GM18861 (cell line): Measurements from ENCODE around the gene TMEM45A.
"Not testable (repeated sequence)": the region's sequence is repeated elsewhere in the genome, so short reads cannot be mapped to it uniquely, and the experiment has no call there.

Experiments used
- ATAC-seq: cut with Tn5 transposase; IDR thresholded peaks from one replicate; pipeline ENCODE4 v1.9.1; 2021; ENCODE audit not compliant: unreplicated experiment

TMEM45A gene

DNA sequence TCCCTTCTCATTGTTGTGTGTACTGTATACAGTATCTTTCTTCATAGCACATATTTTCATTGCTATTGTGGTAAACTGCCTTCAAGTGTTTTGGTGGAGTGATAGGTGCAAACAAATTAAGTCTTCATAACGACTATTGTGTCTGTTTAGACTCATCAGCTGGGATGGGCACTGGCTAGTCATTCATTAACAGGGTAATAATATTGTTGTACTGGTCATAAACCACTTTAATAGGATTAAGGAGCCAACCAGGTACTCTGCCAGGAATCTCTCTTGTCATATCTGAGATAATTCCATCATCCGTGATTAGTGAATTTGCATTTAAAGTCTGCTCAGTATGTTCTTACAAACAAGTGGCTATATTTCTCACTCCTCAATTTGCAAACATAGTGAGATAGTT lies 10.2 kb upstream of the TMEM45A start:
- no peak for ATAC-seq

DNA sequence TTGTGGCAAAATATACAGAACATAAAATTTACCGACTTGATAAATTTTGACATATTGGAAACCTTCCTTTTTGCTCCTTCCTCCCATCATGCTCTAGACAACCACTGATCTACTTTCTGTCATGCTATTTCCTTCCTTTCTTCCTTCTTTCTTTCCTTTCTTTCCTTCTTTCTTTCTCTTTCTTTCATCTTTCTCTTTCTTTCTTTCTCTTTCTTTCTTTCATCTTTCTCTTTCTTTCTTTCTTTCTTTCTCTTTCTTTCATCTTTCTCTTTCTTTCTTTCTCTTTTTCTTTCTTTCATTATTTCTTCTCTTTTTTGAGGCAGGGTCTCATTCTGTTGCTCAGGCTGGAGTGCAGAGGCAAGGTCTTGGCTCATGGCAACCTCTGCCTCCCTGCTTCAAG lies 8.9 kb upstream of the TMEM45A start:
- ATAC-seq: no peak

DNA sequence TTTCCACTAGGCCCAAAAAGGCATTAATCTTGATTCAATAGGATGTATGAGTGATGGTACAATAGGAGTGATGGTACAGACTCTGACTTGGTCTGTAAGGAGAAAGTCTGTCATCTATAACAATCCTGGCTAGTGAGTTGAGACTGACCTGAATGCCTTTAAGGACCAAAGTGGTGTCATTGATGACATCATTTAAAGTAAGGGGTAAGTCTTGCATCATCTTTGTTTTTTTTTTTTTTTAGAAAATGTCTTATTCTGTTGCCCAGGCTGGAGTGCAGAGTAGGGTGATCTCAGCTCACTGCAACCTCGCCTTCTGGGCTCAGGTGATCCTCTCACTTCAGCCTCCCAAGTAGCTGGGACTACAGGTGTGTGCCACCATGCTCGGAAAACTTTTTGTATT lies 5.6 kb upstream of the TMEM45A start:
- no peak for ATAC-seq

DNA sequence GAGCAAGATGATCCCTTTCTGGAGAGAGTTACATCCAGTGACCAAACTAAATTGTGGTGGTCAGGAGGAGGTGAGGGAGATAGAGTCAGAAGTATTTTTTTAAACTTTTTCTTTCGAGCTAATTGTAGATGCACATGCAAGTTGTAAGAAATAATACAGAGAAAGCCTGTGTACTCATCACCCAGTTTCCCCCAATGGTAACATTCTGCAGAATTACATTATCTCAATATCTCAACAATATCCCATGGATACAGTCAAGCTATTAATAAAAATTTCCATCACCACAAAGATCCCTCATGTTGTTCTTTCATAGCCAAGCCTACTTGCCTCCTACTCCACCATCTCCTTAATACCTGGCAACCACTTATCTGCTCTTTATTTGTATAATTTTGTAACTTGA lies 3.3 kb upstream of the TMEM45A start:
- ATAC-seq: no peak

DNA sequence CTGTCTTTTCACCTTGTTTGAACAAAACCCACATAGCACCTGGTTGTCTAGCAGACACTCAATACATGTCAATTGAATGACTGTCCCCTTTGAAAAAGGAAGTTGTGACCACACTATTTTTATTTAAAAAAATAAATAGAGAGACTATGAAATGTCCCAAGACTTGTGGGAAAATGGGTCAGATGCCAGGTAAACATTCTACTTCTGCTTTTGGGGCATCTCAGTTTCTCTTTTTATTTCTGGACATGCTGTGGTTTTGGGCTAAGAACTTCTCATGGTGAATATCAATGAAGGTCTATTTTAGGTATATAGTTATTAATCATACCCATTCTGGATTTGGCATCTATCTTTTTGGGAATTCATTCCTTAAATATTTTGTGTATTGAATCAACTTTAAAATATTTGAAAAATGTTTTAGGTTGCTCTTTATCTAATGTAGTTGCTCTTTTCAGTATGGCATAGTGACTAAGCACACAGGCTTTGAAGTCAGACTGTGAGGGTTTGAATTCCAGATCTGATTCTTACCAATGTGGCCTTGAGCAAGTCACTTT lies 4.4 kb downstream of the TMEM45A start:
- ATAC-seq: peak; percentile 36

DNA sequence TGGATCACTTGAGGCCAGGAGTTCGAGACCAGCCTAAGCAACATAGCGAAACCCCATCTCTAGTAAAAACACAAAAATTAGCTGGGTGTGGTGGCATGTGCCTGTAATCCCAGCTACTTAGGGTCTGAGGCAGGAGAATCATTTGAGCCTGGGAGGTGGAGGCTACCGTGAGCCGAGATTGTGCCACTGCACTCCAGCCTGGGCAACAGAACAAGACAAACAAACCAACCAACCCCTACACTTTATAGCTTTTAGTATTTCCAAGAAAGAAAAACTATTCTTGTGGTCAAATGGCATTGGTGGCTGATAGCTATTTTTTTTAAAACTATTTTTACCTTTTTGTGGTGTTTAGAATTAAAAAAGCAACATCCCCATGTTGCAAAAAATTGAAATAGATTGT lies 7.2 kb downstream of the TMEM45A start:
- ATAC-seq: no peak

DNA sequence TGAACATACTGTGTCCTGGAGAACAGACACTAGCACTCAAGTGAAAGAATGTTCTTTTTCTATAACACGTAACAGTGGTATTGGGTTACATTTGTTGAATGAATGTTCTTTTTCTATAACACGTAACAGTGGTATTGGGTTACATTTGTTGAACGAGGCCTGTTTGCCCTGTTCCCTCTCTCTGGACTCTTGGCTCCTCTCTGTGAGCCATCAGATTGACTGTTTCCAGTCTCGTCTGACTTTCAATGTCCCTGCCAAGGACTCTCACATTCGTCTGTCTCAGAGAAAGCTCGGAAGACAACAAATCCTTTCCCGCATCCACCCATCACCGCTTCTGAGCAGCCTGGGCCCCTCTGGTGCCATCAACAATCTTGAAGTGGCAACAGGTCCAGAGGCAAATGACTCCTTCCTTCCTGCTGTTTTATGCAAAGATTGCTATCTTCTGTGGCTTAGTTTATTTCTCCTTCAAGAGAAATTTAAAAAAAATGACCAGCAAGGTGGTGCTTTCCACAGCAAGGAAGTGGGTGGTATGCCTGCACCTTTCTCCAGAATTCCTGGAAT lies 8.0 kb downstream of the TMEM45A start:
- ATAC-seq: no peak

DNA sequence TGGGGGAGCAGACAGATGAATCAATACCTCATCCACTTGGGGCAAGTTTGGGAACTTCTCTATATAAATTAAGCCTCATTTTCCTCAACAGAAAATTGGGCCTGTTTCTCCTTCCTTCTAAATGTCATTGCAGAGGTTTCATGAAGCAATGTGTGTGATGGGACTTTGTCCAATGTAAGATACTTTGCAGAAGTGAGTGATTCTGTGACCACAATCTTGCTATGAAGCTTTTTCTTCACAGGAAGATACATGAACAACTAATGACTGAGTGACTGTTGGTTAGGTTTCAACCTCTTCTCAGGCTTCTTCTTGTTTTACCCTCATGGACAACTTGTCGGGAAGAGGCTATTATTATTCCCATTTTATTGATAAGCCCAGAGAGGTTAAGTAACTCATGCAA lies 11.0 kb downstream of the TMEM45A start:
- peak; percentile 85 for ATAC-seq

DNA sequence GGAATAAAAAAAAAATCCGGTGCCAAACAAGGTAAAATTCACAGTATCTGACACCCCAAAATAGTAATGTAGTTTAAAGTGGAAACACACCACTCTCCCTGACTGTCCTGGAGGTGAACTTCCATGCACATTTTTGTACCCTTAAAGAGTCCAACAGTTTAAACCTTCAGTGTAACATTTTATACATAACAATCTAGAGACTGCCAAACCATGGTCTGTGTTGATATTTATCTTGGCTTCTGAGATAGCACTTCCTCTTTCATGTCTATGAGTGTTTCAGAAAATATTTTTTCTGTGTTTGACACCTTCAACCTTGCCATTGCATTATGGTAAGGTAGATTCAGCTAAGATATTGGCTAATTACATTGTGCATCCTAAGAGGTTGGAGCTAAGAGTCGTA lies 13.9 kb downstream of the TMEM45A start:
- ATAC-seq: no peak

DNA sequence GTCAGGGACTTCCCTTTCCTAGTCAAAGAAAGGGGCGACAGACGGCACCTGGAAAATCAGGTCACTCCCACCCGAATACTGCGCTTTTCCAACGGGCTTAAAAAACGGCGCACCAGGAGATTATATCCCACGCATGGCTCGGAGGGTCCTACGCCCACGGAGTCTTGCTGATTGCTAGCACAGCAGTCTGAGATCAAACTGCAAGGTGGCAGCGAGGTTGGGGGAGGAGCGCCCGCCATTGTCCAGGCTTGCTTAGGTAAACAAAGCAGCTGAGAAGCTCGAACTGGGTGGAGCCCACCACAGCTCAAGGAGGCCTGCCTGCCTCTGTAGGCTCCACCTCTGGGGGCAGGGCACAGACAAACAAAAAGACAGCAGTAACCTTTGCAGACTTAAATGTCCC lies 17.4 kb downstream of the TMEM45A start:
- ATAC-seq: not testable (repeated sequence)

DNA sequence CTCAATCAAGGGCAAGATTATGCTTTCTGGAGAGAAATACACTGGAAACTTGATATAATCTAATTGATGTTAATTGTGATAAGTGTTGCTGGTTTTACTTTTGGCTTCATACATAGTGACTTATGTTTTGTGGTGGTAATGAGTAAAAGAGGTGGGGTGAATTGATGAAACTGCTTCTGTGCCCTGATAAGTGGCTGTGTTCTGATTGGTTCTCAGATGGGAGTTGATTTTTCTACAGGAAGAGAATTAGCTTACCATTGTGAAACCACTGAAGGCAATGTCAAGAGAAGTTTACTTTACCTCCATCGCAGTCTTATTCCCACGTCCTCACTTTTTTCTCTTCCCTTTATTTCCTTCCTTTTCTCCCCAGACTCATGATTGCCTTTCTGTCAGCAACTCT lies 23.8 kb downstream of the TMEM45A start:
- ATAC-seq: no peak

DNA sequence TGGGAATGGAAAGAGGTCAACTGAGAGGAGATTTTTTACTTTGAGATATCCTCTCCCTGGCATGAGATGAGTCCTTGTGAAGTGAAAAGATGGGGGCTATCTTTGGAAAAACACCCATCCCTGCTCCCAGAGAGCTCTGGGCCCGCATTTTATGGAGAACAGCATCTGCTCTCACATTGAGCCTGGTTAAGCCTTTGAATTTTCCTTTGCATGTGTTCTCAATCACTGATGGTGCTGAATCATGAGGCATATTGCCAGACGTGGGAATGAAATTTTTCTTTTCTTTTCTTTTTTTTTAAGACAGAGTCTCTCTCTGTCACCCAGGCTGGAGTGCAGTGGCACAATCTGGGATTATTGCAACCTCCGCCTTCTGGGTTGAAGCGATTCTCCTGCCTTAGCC lies 24.4 kb downstream of the TMEM45A start:
- ATAC-seq: no peak

DNA sequence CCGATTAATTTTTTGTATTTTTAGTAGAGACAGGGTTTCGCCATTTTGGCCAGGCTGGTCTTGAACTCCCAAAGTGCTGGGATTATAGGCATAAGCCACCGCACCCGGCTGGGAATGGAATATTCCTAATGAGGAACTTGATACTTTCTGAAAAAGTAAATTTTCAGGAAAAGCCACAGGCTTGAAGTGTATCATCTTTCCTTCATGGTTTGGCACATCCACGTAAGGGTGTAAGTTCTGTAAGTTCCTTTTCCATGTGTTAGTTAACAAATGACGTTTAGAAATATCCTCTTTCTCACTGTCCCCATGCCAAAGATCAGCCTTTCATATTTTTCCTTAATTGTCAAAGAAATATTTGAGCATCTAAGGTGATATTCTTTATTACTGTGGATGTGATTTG lies 24.9 kb downstream of the TMEM45A start:
- ATAC-seq: no peak

DNA sequence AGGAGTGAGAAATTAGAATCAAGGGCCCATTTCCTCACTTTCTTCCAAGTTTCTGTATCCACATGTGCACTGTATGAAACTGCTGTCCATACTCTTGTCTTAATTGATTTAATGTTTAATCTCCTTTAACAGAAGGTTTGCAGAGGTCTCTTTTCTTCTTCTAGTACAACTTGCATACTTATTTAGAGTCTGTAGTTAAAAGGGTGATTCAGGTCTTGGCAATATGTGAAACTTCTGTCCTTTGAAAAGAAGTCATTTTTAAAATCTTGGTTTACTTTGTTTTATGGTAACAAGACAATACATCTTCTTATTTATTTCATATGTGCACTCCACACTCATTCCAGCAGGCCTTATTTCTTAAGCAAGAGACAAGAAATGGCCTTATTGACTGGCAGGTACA lies 25.8 kb downstream of the TMEM45A start:
- ATAC-seq: no peak

DNA sequence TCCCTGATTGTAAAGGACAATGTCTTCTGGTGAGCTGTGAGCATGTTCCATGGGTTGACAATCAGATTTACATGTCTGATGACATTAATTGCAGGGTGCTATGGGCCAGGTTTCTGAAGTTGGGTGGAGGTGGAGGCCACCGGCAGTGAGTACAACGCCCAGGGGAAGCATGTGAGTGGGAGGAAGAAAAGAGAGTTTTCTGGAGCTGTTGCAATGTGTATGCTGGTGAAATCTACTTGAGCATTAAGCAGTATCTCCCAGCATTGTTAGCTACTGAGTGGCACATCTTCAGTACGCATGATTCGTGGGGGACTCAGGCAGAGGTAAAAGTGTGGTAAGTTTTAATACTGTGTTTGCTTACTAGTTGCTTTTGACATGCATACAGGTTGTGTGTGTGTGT lies 26.6 kb downstream of the TMEM45A start:
- ATAC-seq: no peak

DNA sequence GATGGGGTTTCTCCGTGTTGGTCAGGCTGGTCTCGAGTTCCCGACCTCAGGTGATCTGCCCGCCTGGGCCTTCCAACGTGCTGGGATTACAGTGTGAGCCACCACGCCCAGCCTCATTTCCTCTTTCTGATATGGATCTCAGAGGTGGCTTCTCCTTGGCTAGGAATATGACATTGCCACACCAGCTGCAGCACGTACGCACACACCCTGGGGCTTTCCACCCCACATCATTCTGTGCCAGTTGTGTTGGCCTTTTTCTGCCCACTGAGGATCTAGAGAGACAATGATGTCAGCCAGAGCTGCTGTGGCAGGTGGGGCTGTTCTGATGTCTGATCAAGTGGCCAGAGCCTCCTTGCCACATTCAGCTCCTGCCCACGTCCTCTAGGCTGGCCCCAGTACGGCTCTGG lies 29.0 kb downstream of the TMEM45A start:
- ATAC-seq: no peak

DNA sequence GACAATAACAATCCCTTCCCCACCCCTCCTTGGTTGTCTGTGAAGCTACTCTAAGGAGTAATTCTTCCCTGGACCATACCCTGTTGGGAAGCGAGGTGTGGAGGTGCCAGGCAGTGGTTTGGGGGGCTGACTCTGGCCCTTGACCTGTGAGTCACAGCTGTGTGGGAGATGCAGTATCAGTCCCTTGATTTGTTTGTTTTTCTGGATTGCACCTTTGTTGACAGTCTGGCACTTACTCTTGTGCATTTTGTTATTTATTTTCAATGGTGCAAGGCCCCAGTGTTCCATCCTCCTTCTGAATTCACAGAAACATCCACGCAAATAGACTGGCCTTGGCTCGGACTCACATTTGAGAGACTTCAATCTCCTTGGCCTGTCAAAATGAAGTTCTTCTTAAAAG lies 29.7 kb downstream of the TMEM45A start:
- no peak for ATAC-seq

DNA sequence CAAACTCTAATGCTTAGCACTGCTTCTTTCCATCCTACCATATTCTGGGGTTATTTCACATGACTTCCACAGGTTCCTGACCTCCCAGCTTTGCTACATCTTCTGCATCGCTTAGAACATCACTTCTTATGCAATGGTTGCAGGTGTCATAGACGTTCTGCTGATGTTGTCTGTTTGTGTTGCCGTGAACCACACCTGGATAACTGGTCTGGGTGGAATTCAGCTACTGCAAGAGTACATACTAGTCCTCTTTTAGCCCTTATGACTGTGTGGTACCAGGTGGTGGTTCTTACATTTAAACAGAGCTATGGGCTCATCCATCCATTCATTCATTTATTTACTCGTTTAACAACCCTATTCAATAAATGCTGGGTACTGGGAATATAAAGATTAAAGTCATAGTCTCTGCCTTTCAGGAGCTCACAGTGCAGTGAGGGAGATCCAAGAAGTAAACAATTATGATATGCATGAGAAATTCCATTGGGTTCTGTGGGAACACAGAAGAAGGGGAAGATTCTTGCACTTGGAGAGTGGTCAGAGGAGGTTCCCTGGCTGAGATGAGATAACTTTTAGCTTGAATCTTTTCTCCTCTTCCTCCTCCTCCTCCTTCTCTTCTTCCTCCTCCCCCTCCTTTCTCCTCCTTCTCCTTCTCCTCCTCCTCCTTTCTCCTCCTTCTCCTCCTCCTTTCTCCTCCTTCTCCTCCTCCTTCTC lies 30.8 kb downstream of the TMEM45A start:
- ATAC-seq: no peak

DNA sequence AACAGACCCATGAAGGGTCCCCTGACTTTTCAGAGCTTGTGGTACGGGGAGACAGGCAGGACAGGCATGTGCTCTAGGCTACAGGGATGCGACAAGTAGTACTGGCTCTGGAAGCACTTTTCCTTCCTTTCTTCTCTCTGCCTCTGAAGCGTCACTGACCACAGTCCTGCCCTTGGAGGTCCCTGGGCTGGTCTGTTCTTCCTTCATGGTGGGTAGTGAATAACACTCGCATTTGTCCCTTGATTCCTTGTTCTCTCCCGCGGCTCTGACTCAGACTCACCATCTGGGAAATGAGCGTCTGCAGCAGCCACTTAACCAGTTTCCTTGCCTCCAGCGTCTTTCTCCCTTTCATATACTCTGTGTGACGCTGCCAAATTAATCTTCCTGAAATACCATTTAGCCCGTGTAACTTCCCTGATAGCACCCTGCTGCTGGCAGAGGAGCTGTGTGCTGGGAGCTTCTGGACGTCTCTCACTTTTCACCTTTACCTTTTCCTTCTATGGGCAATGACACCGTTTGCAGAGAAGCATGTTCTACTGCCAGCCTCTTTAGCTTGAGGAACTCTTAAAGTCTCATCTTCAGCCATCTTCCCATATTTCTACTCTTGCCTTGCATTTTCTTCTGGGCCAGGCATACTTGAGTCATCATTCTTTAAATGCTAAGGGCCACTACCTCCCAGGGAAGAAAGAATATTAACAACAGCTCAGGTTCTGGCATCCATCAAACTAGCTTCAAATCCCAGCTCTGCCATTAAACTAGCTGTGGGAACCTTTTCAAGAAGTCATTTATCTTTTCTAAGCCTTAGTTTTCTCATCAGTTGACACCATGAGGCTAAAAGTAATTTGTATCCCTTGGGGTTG lies 33.6 kb downstream of the TMEM45A start:
- ATAC-seq: no peak

DNA sequence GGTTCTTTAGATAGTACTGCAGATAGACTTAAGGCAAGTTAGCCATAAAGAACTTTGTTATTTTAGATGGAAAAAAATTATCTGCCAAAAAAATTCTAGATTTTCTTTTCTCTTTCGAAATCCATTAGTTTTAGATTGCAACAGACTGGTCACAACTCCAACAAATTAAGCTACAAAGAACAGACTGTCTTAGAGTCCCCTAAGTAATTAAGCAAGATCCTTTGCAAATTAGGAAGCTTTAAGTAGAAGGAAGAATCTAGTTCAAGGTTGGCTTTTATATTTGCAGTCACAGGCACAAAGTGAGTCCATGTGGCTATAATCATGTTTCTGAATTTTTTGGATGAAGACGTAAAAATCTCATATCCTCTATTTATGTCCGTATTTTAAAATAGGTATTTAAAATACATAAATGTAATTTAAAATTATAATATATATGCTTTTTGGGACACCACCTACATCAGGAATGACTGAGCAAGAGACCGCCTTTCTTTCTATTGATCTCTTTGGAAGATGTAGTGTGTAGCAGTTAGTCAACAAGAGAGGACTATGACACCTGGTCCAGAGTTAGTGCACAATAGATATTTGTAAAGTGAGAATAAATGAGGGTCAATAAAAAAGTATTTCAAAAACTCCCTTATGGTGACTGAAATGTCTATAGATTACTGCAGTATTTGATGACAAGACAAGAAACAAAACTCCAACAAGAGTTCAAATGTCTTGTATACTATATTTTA lies 34.4 kb downstream of the TMEM45A start:
- ATAC-seq: no peak

DNA sequence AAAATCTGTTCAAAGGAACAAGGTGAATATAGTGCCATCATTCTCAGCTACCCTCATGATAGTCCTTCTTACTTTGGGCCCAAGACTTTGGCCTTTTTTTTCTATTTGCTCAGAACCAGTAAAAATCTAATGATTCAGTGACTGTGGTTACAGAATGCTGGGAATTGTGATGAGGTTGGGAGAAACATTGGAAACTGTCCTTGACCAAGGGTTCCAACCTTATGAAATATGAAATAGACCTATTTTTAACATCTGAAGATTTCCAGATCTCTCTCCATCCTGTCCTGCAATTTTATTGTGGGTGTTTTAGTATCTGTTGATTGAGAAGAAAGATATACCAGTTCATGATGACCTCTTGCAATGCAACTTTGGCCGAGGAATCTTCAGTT lies 34.9 kb downstream of the TMEM45A start:
- no peak for ATAC-seq
